Keratinocyte (primary cell): ENCODE measurements around the gene TEKTIP1. TPM values are rescaled to one million over a fixed set of nuclear protein-coding genes. Genes with fewer than 3 reads are reported as not detected.

Source experiments
- DNase-seq: peaks from one replicate; pipeline ENCODE4 v3.0.0-alpha.2; 2011; ENCODE audit warnings: low read depth, missing footprints, low spot score
- FAIRE-seq: peaks from 2 replicates; lab custom pipeline; 2011; peaks lifted over from hg19 to GRCh38; lab: Jason Lieb, UNC
- H2AFZ ChIP-seq: 2 replicates; pipeline ENCODE4 v1.6.0; 2012; ENCODE audit warnings: low read length, control low read depth, inconsistent platforms; ENCODE audit not compliant: control insufficient read depth
- H3K27ac ChIP-seq: 2 replicates; pipeline ENCODE4 v1.5.1; 2011; ENCODE audit warnings: low read length; ENCODE audit not compliant: control insufficient read depth, insufficient read depth
- H3K27me3 ChIP-seq: 3 replicates; pipeline ENCODE4 v1.6.0; 2011; ENCODE audit warnings: low read length; ENCODE audit not compliant: control insufficient read depth, insufficient read depth; ENCODE audit errors: extremely low read depth
- H3K36me3 ChIP-seq, 2 experiments: 2 replicates in 1 of 2; 3 replicates in 1 of 2; pipeline ENCODE4 v1.5.1; 2011; ENCODE audit warnings: low read length in 2 of 2, mild to moderate bottlenecking in 1 of 2; ENCODE audit not compliant: control insufficient read depth in 2 of 2, insufficient read depth in 2 of 2; ENCODE audit errors: extremely low read depth in 1 of 2
- H3K4me1 ChIP-seq: 3 replicates; pipeline ENCODE4 v1.5.1; 2011; ENCODE audit warnings: low read length; ENCODE audit not compliant: control insufficient read depth, insufficient read depth; ENCODE audit errors: extremely low read depth
- H3K4me2 ChIP-seq: 3 replicates; pipeline ENCODE4 v1.6.0; 2011; ENCODE audit warnings: low read depth, low read length; ENCODE audit not compliant: control insufficient read depth, insufficient read depth; ENCODE audit errors: extremely low read depth
- H3K4me3 ChIP-seq, 3 experiments: fragments of 200-600 bp in 1 of 3; sonication (generic) in 1 of 3; 2 replicates in 2 of 3; 3 replicates in 1 of 3; pipeline ENCODE4 v1.5.1; 2011 to 2016; ENCODE audit warnings: low read length in 3 of 3, mild to moderate bottlenecking in 3 of 3, control low read depth in 2 of 3, inconsistent platforms in 1 of 3, low read depth in 1 of 3, mixed read lengths in 1 of 3, mixed run types in 1 of 3, moderate library complexity in 1 of 3; ENCODE audit not compliant: control insufficient read depth in 2 of 3, insufficient read depth in 2 of 3; ENCODE audit errors: extremely low read depth in 1 of 3
- H3K79me2 ChIP-seq: 2 replicates; pipeline ENCODE4 v1.6.0; 2012; ENCODE audit warnings: low read length; ENCODE audit not compliant: control insufficient read depth, insufficient read depth
- H3K9ac ChIP-seq: 3 replicates; pipeline ENCODE4 v1.6.0; 2011; ENCODE audit warnings: low read length; ENCODE audit not compliant: control insufficient read depth, insufficient read depth; ENCODE audit errors: extremely low read depth
- H3K9me1 ChIP-seq: 3 replicates; pipeline ENCODE4 v1.6.0; 2011; ENCODE audit warnings: low read length; ENCODE audit not compliant: control insufficient read depth, insufficient read depth; ENCODE audit errors: extremely low read depth
- H3K9me3 ChIP-seq: 2 replicates; pipeline ENCODE4 v1.5.1; 2012; ENCODE audit warnings: low read depth, low read length; ENCODE audit not compliant: control insufficient read depth
- H4K20me1 ChIP-seq: 3 replicates; pipeline ENCODE4 v1.6.0; 2011; ENCODE audit warnings: low read length; ENCODE audit not compliant: control insufficient read depth, insufficient read depth; ENCODE audit errors: extremely low read depth
- CTCF ChIP-seq, 3 experiments: IDR thresholded peaks in 1 of 3; conservative IDR thresholded peaks in 1 of 3; optimal IDR thresholded peaks in 1 of 3; 2 replicates in 2 of 3; 3 replicates in 1 of 3; pipeline versions ENCODE3 to v1.5.1; 2011; ENCODE audit warnings: low read length in 3 of 3, mild to moderate bottlenecking in 3 of 3, moderate library complexity in 2 of 3, control low read depth in 1 of 3, inconsistent platforms in 1 of 3; ENCODE audit not compliant: insufficient read depth in 2 of 3; ENCODE audit errors: extremely low read depth in 1 of 3
- EZH2 ChIP-seq: IDR thresholded peaks from one replicate; pipeline ENCODE4 v1.6.1; 2012; ENCODE audit warnings: inconsistent platforms, mild to moderate bottlenecking, low read length, moderate library complexity
- dilution Hi-C: fragments of 300-500 bp; cut with MboI; formaldehyde crosslinking; loops from one replicate; pipeline ENCODE4 v1.7.0; 2020; ENCODE audit warnings: low sequenced_read_pairs; ENCODE audit not compliant: extremely low pct_ligation_motif_present
- polyA plus RNA-seq, 5 experiments: library from polyadenylated mRNA; depleted of rRNA in 3 of 5; stranded (reverse) in 3 of 5; stranded (forward) in 1 of 5; unstranded in 1 of 5; fragments of >200 nt; gene quantifications; 1 replicate in 1 of 5; 2 replicates in 3 of 5; 3 replicates in 1 of 5; pipeline versions ENCODE4 v1.2.1 to v1.2.3, GENCODE V29; 2011 to 2012; ENCODE audit warnings: missing spikeins in 2 of 5, low read depth in 1 of 5, low replicate concordance in 1 of 5

Gene TEKTIP1
- polyA plus RNA-seq, 1 donor (not counting 4 experiments of a cell fraction or from before 2014, with no cell fraction given), result not detected

- Histone ChIP-seq H4K20me1 (no peaks in the 10 kb centered on the region), H3K9me1 (no peaks in the 10 kb centered on the region), H3K27ac (peak overlapping the region; percentile 63), H3K27me3 (no peaks in the 10 kb centered on the region), H3K79me2 (no peaks in the 10 kb centered on the region), H3K9ac (peak overlapping the region; percentile 87), H3K4me3 (peak overlapping the region; percentile 79 to 97 (median 90)), H3K4me1 (peaks cover 22% of the 10 kb centered on the region), H3K36me3 (peaks cover 2 to 3% of the 10 kb centered on the region in 2 experiments), H3K4me2 (peak overlapping the region; percentile 69), H2AFZ (peak overlapping the region; percentile 26), H3K9me3 (no peaks in the 10 kb centered on the region)
- DNase-seq, result no peak
- FAIRE-seq, result no peak
- dilution Hi-C loops, result no loop called here
- TF ChIP-seq CTCF (optimal IDR thresholded peaks at IDR 0.05 in 1 of 3, IDR thresholded peaks at IDR 0.05 in 1 of 3, conservative IDR thresholded peaks at IDR 0.05 in 1 of 3; ENCODE audit: extremely low read depth in 1 of 3, insufficient read depth in 2 of 3, low read length in 3 of 3) (no peak), EZH2 (no peak)
Observed at GRCh38 chr19:3573162-3573857, 34.3 kb downstream of the TEKTIP1 start.

GRCh38 chr19:3573858-3574637 lies 35.1 kb downstream of the TEKTIP1 start:
- Histone ChIP-seq H3K4me3 (peak overlapping the region; percentile 79 to 97 (median 90)), H3K27ac (peak overlapping the region; percentile 63), H3K27me3 (no peaks in the 10 kb centered on the region), H3K4me1 (peaks cover 16% of the 10 kb centered on the region), H3K4me2 (peak overlapping the region; percentile 69), H4K20me1 (no peaks in the 10 kb centered on the region), H2AFZ (no peak overlapping the region), H3K9me3 (no peaks in the 10 kb centered on the region), H3K36me3 (peaks cover 2 to 3% of the 10 kb centered on the region in 2 experiments), H3K79me2 (no peaks in the 10 kb centered on the region), H3K9ac (no peak overlapping the region), H3K9me1 (no peaks in the 10 kb centered on the region)
- FAIRE-seq, result peak; percentile 74
- TF ChIP-seq EZH2, result no peak
- no peak for TF ChIP-seq CTCF (optimal IDR thresholded peaks at IDR 0.05 in 1 of 3, IDR thresholded peaks at IDR 0.05 in 1 of 3, conservative IDR thresholded peaks at IDR 0.05 in 1 of 3; ENCODE audit: extremely low read depth in 1 of 3, insufficient read depth in 2 of 3, low read length in 3 of 3)
- peak; percentile 93 for DNase-seq
- dilution Hi-C loops, result no loop called here
